Measurements from ENCODE around the gene TBX5.

- TF ChIP-seq TCF12 (IDR thresholded peaks at IDR 0.05; ENCODE audit: low read depth) (no peak), CEBPB (IDR thresholded peaks at IDR 0.05) (no peak)
These were observed 12.4 kb downstream of the TBX5 start for GRCh38 chr12:114393569-114393968.
